HG03025 (cell line): ENCODE data around the gene RIMBP2.
"Not testable (repeated sequence)": the region's sequence is repeated elsewhere in the genome, so short reads cannot be mapped to it uniquely, and the experiment has no call there.

Experiments
- ATAC-seq: cut with Tn5 transposase; IDR thresholded peaks from one replicate; pipeline ENCODE4 v1.9.1; 2021; ENCODE audit warnings: mild to moderate bottlenecking, moderate library complexity; ENCODE audit not compliant: unreplicated experiment, low FRiP score

RIMBP2 gene

DNA sequence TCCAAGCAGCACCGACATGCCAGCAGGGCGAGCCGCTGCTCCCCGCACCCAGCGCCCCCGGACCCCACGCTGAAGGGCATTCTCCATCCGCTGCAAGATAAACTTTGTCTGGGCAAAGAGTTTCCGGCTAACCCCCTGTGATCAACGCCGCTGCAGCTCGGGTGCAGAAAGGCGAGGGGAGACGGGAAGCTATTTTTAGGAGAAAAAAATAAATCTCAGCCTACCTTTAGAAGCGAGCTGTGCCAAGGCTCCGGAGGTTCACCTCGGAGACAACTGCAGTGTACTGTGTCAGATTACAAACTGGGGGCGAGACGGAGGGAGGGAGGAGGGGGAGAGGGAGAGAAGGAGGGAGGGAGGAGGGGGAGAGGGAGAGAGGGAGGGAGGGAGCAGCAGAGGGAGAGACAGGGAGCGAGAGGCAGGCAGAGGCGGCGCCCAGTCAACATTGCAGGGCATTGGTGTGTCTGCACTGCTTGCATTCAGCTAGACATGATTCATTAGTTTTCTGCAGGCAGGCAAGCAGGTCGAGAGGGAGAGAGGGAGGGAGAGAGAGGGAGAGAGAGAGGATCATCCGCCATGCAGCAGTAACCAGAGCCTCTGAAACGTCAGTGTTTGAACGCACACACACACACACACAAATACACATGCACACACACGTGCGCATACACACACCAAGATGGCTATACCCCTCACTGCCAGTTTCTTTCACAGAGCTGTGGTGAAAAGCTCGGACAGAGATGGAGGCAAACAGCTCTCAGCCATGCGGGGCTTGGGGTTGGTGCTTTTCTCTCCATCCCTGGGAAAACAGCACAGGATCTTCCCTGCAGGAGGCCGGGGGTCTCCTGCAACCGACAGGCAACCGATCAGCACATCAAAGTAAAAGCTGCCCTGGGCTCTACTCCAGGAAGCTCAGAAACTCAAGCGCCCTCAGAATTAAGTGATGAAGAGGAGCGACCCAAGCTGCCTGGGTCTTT is at the start of gene RIMBP2:
TSS of gene RIMBP2 (minus strand) at position 302 of the 971 bp plus-strand sequence. CDS start 237,286 bp downstream, outside the sequence.
- no peak for ATAC-seq

GRCh38 chr12:130765186-130765659 is 49.1 kb upstream of the RIMBP2 start:
- no peak for ATAC-seq

GRCh38 chr12:130764475-130765185 is 48.5 kb upstream of the RIMBP2 start:
- ATAC-seq = no peak

DNA sequence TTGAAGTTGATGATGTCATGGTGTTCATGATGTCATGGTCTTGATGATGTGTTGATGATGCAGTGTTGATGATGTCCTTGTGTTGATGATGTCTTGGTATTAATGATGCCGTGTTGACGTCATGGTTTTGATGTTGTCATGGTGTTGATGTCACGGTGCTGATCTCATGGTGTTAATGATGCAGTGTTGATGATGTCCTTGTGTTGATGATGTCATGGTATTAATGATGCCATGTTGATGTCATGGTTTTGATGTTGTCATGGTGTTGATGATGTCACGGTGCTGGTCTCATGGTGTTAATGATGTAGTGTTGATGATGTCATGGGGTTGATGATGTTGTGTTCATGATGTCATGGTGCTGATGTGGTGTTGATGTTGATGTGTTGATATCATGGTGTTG is 48.0 kb upstream of the RIMBP2 start:
- no peak for ATAC-seq

- no peak for ATAC-seq
Observed at GRCh38 chr12:130762319-130762675, 46.2 kb upstream of the RIMBP2 start.

DNA sequence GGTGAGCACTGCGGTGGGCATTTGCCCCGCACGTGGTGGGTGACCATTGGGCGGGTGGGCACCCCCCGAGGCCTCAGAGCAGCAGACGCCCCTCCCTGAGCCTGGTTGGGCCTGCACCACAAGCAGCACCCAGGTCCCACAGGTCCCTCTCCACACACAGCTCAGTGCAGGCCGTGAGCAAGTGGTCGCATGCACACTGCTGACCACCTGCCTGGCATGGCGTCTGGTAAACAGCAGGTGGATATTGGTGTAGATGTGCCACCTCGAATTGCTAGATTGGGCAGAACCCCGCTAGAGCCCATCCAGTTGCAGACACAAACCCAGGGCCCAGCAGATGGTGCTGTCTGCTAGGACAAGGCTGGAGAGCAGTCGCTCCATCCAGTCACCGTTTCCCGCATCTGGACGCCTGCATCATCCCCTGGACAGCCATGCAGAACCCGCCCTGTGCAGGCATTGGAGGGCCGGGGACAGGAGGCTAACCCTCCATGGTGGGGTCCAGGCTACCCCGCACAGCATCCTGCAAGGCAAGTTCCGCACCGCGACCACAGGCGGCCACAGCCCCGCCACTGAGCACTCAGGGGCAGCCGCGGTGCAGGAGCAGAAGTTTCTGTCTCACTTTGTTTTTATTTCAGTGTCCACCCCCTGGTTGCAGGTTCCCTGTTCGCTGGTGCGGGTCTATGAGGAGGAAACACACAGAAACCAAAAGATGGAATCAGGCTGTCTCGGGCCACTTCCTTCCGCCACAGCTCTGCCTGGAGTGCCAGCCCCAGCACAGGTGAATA is 45.6 kb upstream of the RIMBP2 start:
- no peak for ATAC-seq

- no peak for ATAC-seq
Observed at GRCh38 chr12:130754234-130754901, 38.3 kb upstream of the RIMBP2 start.

GRCh38 chr12:130752692-130753230 is 36.7 kb upstream of the RIMBP2 start:
- no peak for ATAC-seq

DNA sequence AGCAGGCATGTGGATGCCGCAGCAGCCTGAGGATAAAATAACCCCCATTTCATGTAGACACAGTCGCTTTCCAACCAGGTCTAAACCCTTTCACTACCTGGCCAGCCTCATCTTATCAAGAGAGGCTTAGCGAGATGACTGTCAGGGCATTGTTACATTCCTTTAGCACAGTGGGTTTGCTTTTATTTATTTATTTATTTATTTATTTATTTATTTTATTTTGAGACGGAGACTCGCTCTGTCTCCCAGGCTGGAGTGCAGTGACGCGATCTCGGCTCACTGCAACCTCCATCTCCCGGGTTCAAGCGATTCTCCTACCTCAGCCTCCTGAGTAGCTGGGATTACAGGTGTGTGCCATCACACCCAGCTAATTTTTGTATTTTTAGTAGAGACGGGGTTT is 35.9 kb upstream of the RIMBP2 start:
- ATAC-seq = not testable (repeated sequence)

- ATAC-seq = no peak
Observed at GRCh38 chr12:130748786-130749185, 32.7 kb upstream of the RIMBP2 start.

DNA sequence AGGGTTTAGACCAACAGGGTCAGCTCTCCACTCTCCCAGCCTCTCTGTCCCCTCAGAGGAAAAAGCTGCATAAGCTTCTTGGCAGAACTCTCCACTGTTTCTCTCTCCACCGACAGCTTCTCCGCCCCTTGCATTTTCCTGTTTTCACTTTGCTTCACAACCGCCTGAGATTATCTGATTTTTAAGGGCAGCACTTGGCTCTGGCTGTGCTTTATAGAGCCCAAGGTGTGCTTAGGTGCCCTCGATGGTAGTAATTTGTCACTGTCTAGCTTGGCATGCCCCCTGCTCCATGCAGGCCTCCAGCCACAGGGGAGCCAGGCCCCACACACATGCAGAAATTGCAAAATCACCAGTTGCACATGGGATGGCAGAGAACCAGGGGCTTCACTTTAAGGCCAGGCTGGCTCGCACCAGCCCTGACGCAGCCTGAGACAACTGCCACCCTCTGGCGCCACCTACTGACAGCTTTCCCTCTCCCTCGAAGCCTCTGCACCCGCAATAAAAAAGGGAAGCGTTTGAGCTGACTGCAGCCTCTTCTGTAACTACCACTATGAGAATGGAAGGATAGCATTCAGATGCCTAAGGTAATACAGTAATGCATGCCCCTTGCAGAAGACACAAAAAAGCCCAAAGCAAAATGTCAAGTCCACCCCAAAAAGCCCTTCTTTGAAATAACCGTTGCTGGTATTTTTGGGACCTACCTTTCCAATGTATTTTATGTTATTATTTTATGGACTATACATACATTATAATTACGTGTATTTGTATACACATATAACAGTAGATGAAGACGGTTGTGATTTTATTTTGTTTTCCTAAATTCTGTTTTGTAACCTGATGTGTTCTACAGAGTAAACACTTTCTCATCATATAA is 32.0 kb upstream of the RIMBP2 start:
- ATAC-seq = peak; percentile 71

- ATAC-seq = no peak
Observed at GRCh38 chr12:130746546-130746945, 30.4 kb upstream of the RIMBP2 start.

DNA sequence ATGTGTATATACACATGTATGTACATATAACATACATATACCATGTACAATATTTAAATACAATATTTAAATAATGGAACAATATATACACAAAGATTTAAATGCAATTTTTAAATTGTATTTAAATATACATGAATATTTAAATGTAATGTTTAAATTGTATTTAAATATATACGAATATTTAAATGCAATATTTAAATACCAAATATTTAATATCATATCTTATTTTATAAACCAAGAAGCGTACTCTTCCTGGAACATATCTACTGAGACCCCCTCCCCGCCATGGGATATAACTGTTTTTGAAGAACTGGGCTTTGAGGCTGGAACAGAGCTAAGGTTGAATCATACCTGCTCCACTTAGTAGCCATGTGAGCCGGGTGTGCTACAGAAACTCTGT is 29.8 kb upstream of the RIMBP2 start:
- ATAC-seq = no peak

- ATAC-seq = no peak
Observed at GRCh38 chr12:130744274-130744673, 28.2 kb upstream of the RIMBP2 start.

GRCh38 chr12:130743606-130744005 is 27.5 kb upstream of the RIMBP2 start:
- ATAC-seq = no peak

GRCh38 chr12:130743176-130743575 is 27.1 kb upstream of the RIMBP2 start:
- ATAC-seq = no peak

GRCh38 chr12:130742716-130743115 is 26.6 kb upstream of the RIMBP2 start:
- no peak for ATAC-seq

GRCh38 chr12:130742112-130742511 is 26.0 kb upstream of the RIMBP2 start:
- ATAC-seq = no peak

DNA sequence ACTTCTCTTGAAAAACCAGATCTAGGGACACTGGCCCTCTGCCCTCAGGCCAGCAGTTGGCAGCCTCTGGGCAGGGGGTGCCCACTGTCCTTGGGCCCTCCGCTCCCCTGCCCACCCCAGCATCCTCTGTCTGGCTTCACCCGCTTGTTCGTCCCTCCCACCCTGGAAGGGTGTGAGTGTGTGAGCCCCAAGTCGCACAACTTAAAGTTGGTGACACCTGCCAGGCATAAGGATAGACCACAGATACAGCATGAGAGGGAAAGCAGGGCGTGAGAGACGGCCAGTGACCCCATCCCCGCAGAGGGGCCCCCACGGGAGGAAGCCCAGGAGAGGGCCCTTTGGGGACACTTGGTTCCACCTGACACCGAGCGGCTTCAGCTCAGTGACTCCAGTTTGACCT is 23.5 kb upstream of the RIMBP2 start:
- ATAC-seq = no peak
